Fibroblast of skin of left quadriceps (primary cell): Measurements from ENCODE around the gene PSRC1.

ENCODE experiments used
- DNase-seq, 2 experiments: peaks; one replicate each; pipeline ENCODE4 v3.0.0-alpha.2; 2013; ENCODE audit warnings: low read depth in 2 of 2

The PSRC1 gene

GRCh38 chr1:109272021-109272799 is 10.7 kb downstream of the PSRC1 start:
- DNase-seq, result no peak

GRCh38 chr1:109271458-109271857 is 11.5 kb downstream of the PSRC1 start:
- no peak for DNase-seq

- no peak for DNase-seq
These were observed 12.2 kb downstream of the PSRC1 start for GRCh38 chr1:109270623-109271317.

GRCh38 chr1:109269981-109270622 is 12.8 kb downstream of the PSRC1 start:
- no peak for DNase-seq

GRCh38 chr1:109269212-109269980 is 13.5 kb downstream of the PSRC1 start:
- DNase-seq, result no peak

- DNase-seq, result no peak
These were observed 14.3 kb downstream of the PSRC1 start for GRCh38 chr1:109268431-109269211.

- DNase-seq, result no peak
These were observed 15.1 kb downstream of the PSRC1 start for GRCh38 chr1:109267743-109268300.

GRCh38 chr1:109266965-109267364 is 16.0 kb downstream of the PSRC1 start:
- DNase-seq, result no peak

- no peak for DNase-seq
These were observed 17.1 kb downstream of the PSRC1 start for GRCh38 chr1:109265741-109266330.

- DNase-seq, result no peak
These were observed 17.9 kb downstream of the PSRC1 start for GRCh38 chr1:109265016-109265415.

GRCh38 chr1:109264379-109264755 is 18.6 kb downstream of the PSRC1 start:
- DNase-seq, result no peak

- no peak for DNase-seq
These were observed 19.2 kb downstream of the PSRC1 start for GRCh38 chr1:109263597-109264378.

GRCh38 chr1:109263234-109263596 is 19.7 kb downstream of the PSRC1 start:
- no peak for DNase-seq

- DNase-seq, result no peak
These were observed 20.5 kb downstream of the PSRC1 start for GRCh38 chr1:109262231-109263055.

- no peak for DNase-seq
These were observed 21.4 kb downstream of the PSRC1 start for GRCh38 chr1:109261578-109261977.

- DNase-seq, result no peak
These were observed 21.9 kb downstream of the PSRC1 start for GRCh38 chr1:109261006-109261405.

GRCh38 chr1:109259674-109260557 is 23.0 kb downstream of the PSRC1 start:
- no peak for DNase-seq
